Keratinocyte (primary cell): Measurements from ENCODE around the gene TIAM2. TPM values are rescaled to one million over a fixed set of nuclear protein-coding genes. Genes with fewer than 3 reads are reported as not detected.

Experiments
- DNase-seq: peaks from one replicate; pipeline ENCODE4 v3.0.0-alpha.2; 2011; ENCODE audit warnings: low read depth, missing footprints, low spot score
- FAIRE-seq: peaks from 2 replicates; lab custom pipeline; 2011; peaks lifted over from hg19 to GRCh38; lab: Jason Lieb, UNC
- H2AFZ ChIP-seq: 2 replicates; pipeline ENCODE4 v1.6.0; 2012; ENCODE audit warnings: low read length, control low read depth, inconsistent platforms; ENCODE audit not compliant: control insufficient read depth
- H3K27ac ChIP-seq: 2 replicates; pipeline ENCODE4 v1.5.1; 2011; ENCODE audit warnings: low read length; ENCODE audit not compliant: control insufficient read depth, insufficient read depth
- H3K27me3 ChIP-seq: 3 replicates; pipeline ENCODE4 v1.6.0; 2011; ENCODE audit warnings: low read length; ENCODE audit not compliant: control insufficient read depth, insufficient read depth; ENCODE audit errors: extremely low read depth
- H3K36me3 ChIP-seq, 2 experiments: 2 replicates in 1 of 2; 3 replicates in 1 of 2; pipeline ENCODE4 v1.5.1; 2011; ENCODE audit warnings: low read length in 2 of 2, mild to moderate bottlenecking in 1 of 2; ENCODE audit not compliant: control insufficient read depth in 2 of 2, insufficient read depth in 2 of 2; ENCODE audit errors: extremely low read depth in 1 of 2
- H3K4me1 ChIP-seq: 3 replicates; pipeline ENCODE4 v1.5.1; 2011; ENCODE audit warnings: low read length; ENCODE audit not compliant: control insufficient read depth, insufficient read depth; ENCODE audit errors: extremely low read depth
- H3K4me2 ChIP-seq: 3 replicates; pipeline ENCODE4 v1.6.0; 2011; ENCODE audit warnings: low read depth, low read length; ENCODE audit not compliant: control insufficient read depth, insufficient read depth; ENCODE audit errors: extremely low read depth
- H3K4me3 ChIP-seq, 3 experiments: fragments of 200-600 bp in 1 of 3; sonication (generic) in 1 of 3; 2 replicates in 2 of 3; 3 replicates in 1 of 3; pipeline ENCODE4 v1.5.1; 2011 to 2016; ENCODE audit warnings: low read length in 3 of 3, mild to moderate bottlenecking in 3 of 3, control low read depth in 2 of 3, inconsistent platforms in 1 of 3, low read depth in 1 of 3, mixed read lengths in 1 of 3, mixed run types in 1 of 3, moderate library complexity in 1 of 3; ENCODE audit not compliant: control insufficient read depth in 2 of 3, insufficient read depth in 2 of 3; ENCODE audit errors: extremely low read depth in 1 of 3
- H3K79me2 ChIP-seq: 2 replicates; pipeline ENCODE4 v1.6.0; 2012; ENCODE audit warnings: low read length; ENCODE audit not compliant: control insufficient read depth, insufficient read depth
- H3K9ac ChIP-seq: 3 replicates; pipeline ENCODE4 v1.6.0; 2011; ENCODE audit warnings: low read length; ENCODE audit not compliant: control insufficient read depth, insufficient read depth; ENCODE audit errors: extremely low read depth
- H3K9me1 ChIP-seq: 3 replicates; pipeline ENCODE4 v1.6.0; 2011; ENCODE audit warnings: low read length; ENCODE audit not compliant: control insufficient read depth, insufficient read depth; ENCODE audit errors: extremely low read depth
- H3K9me3 ChIP-seq: 2 replicates; pipeline ENCODE4 v1.5.1; 2012; ENCODE audit warnings: low read depth, low read length; ENCODE audit not compliant: control insufficient read depth
- H4K20me1 ChIP-seq: 3 replicates; pipeline ENCODE4 v1.6.0; 2011; ENCODE audit warnings: low read length; ENCODE audit not compliant: control insufficient read depth, insufficient read depth; ENCODE audit errors: extremely low read depth
- CTCF ChIP-seq, 3 experiments: IDR thresholded peaks in 1 of 3; conservative IDR thresholded peaks in 1 of 3; optimal IDR thresholded peaks in 1 of 3; 2 replicates in 2 of 3; 3 replicates in 1 of 3; pipeline versions ENCODE3 to v1.5.1; 2011; ENCODE audit warnings: low read length in 3 of 3, mild to moderate bottlenecking in 3 of 3, moderate library complexity in 2 of 3, control low read depth in 1 of 3, inconsistent platforms in 1 of 3; ENCODE audit not compliant: insufficient read depth in 2 of 3; ENCODE audit errors: extremely low read depth in 1 of 3
- EZH2 ChIP-seq: IDR thresholded peaks from one replicate; pipeline ENCODE4 v1.6.1; 2012; ENCODE audit warnings: inconsistent platforms, mild to moderate bottlenecking, low read length, moderate library complexity
- dilution Hi-C: fragments of 300-500 bp; cut with MboI; formaldehyde crosslinking; loops from one replicate; pipeline ENCODE4 v1.7.0; 2020; ENCODE audit warnings: low sequenced_read_pairs; ENCODE audit not compliant: extremely low pct_ligation_motif_present
- polyA plus RNA-seq, 5 experiments: library from polyadenylated mRNA; depleted of rRNA in 3 of 5; stranded (reverse) in 3 of 5; stranded (forward) in 1 of 5; unstranded in 1 of 5; fragments of >200 nt; gene quantifications; 1 replicate in 1 of 5; 2 replicates in 3 of 5; 3 replicates in 1 of 5; pipeline versions ENCODE4 v1.2.1 to v1.2.3, GENCODE V29; 2011 to 2012; ENCODE audit warnings: missing spikeins in 2 of 5, low read depth in 1 of 5, low replicate concordance in 1 of 5

The TIAM2 gene
- polyA plus RNA-seq, 1 donor (not counting 4 experiments of a cell fraction or from before 2014, with no cell fraction given), result 4.0 TPM

GRCh38 chr6:155122199-155122950 lies 127.3 kb downstream of the TIAM2 start:
- no peaks in the 10 kb centered on the region for H3K9me1 ChIP-seq
- no peaks in the 10 kb centered on the region for H3K27me3 ChIP-seq
- H3K4me2 ChIP-seq, result no peak overlapping the region
- no peaks in the 10 kb centered on the region for H3K36me3 ChIP-seq
- H3K4me1 ChIP-seq, result no peaks in the 10 kb centered on the region
- H3K9ac ChIP-seq, result no peak overlapping the region
- dilution Hi-C loops, result no loop called here
- DNase-seq (no peak), FAIRE-seq (no peak)
- TF ChIP-seq EZH2, result no peak
- no peak for TF ChIP-seq CTCF (optimal IDR thresholded peaks at IDR 0.05 in 1 of 3, IDR thresholded peaks at IDR 0.05 in 1 of 3, conservative IDR thresholded peaks at IDR 0.05 in 1 of 3; ENCODE audit: extremely low read depth in 1 of 3, insufficient read depth in 2 of 3, low read length in 3 of 3)
- no peak overlapping the region for H3K4me3 ChIP-seq
- H3K9me3 ChIP-seq, result no peaks in the 10 kb centered on the region
- H4K20me1 ChIP-seq, result no peaks in the 10 kb centered on the region
- H2AFZ ChIP-seq, result no peak overlapping the region
- no peak overlapping the region for H3K27ac ChIP-seq
- H3K79me2 ChIP-seq, result no peaks in the 10 kb centered on the region

GRCh38 chr6:155123520-155123919 lies 128.4 kb downstream of the TIAM2 start:
- Histone ChIP-seq H3K4me2 (no peak overlapping the region), H3K4me3 (no peak overlapping the region), H3K9me1 (no peaks in the 10 kb centered on the region), H2AFZ (no peak overlapping the region), H3K27ac (no peak overlapping the region), H3K9ac (no peak overlapping the region), H3K36me3 (no peaks in the 10 kb centered on the region), H4K20me1 (no peaks in the 10 kb centered on the region), H3K27me3 (no peaks in the 10 kb centered on the region), H3K4me1 (no peaks in the 10 kb centered on the region), H3K9me3 (no peaks in the 10 kb centered on the region), H3K79me2 (no peaks in the 10 kb centered on the region)
- no peak for DNase-seq
- no peak for FAIRE-seq
- dilution Hi-C loops, result no loop called here
- no peak for TF ChIP-seq CTCF (optimal IDR thresholded peaks at IDR 0.05 in 1 of 3, IDR thresholded peaks at IDR 0.05 in 1 of 3, conservative IDR thresholded peaks at IDR 0.05 in 1 of 3; ENCODE audit: extremely low read depth in 1 of 3, insufficient read depth in 2 of 3, low read length in 3 of 3)
- no peak for TF ChIP-seq EZH2
